SK-N-SH (cell line): ENCODE data around the gene METTL27. TPM values are rescaled to one million over a fixed set of nuclear protein-coding genes. Genes with fewer than 3 reads are reported as not detected.

ENCODE experiments used
- CTCF ChIA-PET: fragments of 300-600, 350-600 bp; formaldehyde crosslinking; extraction: SDS; loops from one replicate; lab custom pipeline; 2021; lab: Yijun Ruan, JAX
- POLR2A ChIA-PET: fragments of 350-600 bp; sonication (Branson Sonifier 250); formaldehyde crosslinking; extraction: SDS; loops from one replicate; lab custom pipeline; 2020; ENCODE audit warnings: antibody characterized with exemption, inconsistent platforms; lab: Yijun Ruan, JAX
- DNase-seq: peaks from one replicate; pipeline ENCODE4 v3.0.0; 2012
- H2AFZ ChIP-seq: fragments of 200-600 bp; sonication (generic); 2 replicates; pipeline ENCODE4 v1.8.1; 2016; ENCODE audit warnings: antibody characterized with exemption, mild to moderate bottlenecking, low read depth
- H3F3A ChIP-seq: fragments of 200-600 bp; sonication (generic); replicated peaks from 2 replicates; pipeline ENCODE3; 2016; ENCODE audit warnings: antibody characterized with exemption, mild to moderate bottlenecking; ENCODE audit not compliant: insufficient read depth
- H3K27ac ChIP-seq, 2 experiments: fragments of 200-500 bp in 1 of 2; fragments of 200-600 bp in 1 of 2; sonication (Bioruptor generic) in 1 of 2; sonication (generic), shearing (Covaris generic) in 1 of 2; 2 replicates each; pipeline versions ENCODE4 v1.5.1 to v1.6.1; 2014 to 2016; ENCODE audit warnings: low read depth in 2 of 2, inconsistent platforms in 1 of 2, low read length in 1 of 2, mild to moderate bottlenecking in 1 of 2, mixed read lengths in 1 of 2
- H3K27me3 ChIP-seq: fragments of 200-600 bp; sonication (generic), shearing (Covaris generic); 2 replicates; pipeline ENCODE4 v1.6.1; 2016; ENCODE audit warnings: mixed run types; ENCODE audit not compliant: insufficient read depth
- H3K36me3 ChIP-seq, 2 experiments: fragments of 200-500 bp in 1 of 2; fragments of 200-600 bp in 1 of 2; sonication (Bioruptor generic) in 1 of 2; sonication (generic) in 1 of 2; replicated peaks in 1 of 2; 2 replicates each; pipeline versions ENCODE3 to v1.5.1; 2014 to 2016; ENCODE audit warnings: low read length in 1 of 2, mild to moderate bottlenecking in 1 of 2; ENCODE audit not compliant: insufficient read depth in 2 of 2, control insufficient read depth in 1 of 2
- H3K4me1 ChIP-seq, 2 experiments: fragments of 200-500 bp in 1 of 2; fragments of 200-600 bp in 1 of 2; sonication (Bioruptor generic) in 1 of 2; sonication (generic), shearing (Covaris generic) in 1 of 2; 2 replicates each; pipeline versions ENCODE4 v1.5.1 to v1.6.1; 2014 to 2016; ENCODE audit warnings: low read depth in 1 of 2, low read length in 1 of 2, mixed run types in 1 of 2; ENCODE audit not compliant: insufficient read depth in 2 of 2, control insufficient read depth in 1 of 2
- H3K4me2 ChIP-seq: fragments of 200-600 bp; sonication (generic), shearing (Covaris generic); 2 replicates; pipeline ENCODE4 v1.6.1; 2017; ENCODE audit warnings: mixed run types
- H3K4me3 ChIP-seq, 2 experiments: fragments of 200-500 bp in 1 of 2; fragments of 200-600 bp in 1 of 2; sonication (Bioruptor generic) in 1 of 2; sonication (generic), shearing (Covaris generic) in 1 of 2; 2 replicates each; pipeline versions ENCODE4 v1.5.1 to v1.8.1; 2014 to 2016; ENCODE audit warnings: low read depth in 2 of 2, inconsistent platforms in 1 of 2, low read length in 1 of 2, mild to moderate bottlenecking in 1 of 2, mixed read lengths in 1 of 2, moderate library complexity in 1 of 2
- H3K79me2 ChIP-seq: fragments of 200-600 bp; sonication (generic); 2 replicates; pipeline ENCODE4 v1.8.1; 2017; ENCODE audit warnings: mild to moderate bottlenecking; ENCODE audit not compliant: insufficient read depth
- H3K9ac ChIP-seq: fragments of 200-600 bp; sonication (generic); 2 replicates; pipeline ENCODE4 v1.6.1; 2017; ENCODE audit warnings: mixed run types
- H3K9me2 ChIP-seq: fragments of 200-600 bp; sonication (generic); 2 replicates; pipeline ENCODE4 v1.6.1; 2017; ENCODE audit warnings: mixed run types
- H3K9me3 ChIP-seq: fragments of 200-600 bp; sonication (generic); 2 replicates; pipeline ENCODE4 v1.6.1; 2017; ENCODE audit warnings: mixed run types, mild to moderate bottlenecking, moderate library complexity
- H4K20me1 ChIP-seq: fragments of 200-600 bp; sonication (generic); 2 replicates; pipeline ENCODE4 v1.6.1; 2017; ENCODE audit warnings: mild to moderate bottlenecking, mixed run types; ENCODE audit not compliant: insufficient read depth
- CHD2 ChIP-seq: fragments of 150-350 bp; IDR thresholded peaks from 2 replicates; pipeline ENCODE4 v1.6.1; 2018; ENCODE audit warnings: low read length; ENCODE audit not compliant: partially characterized antibody
- EP300 ChIP-seq, 2 experiments: IDR thresholded peaks; 2 replicates each; pipeline versions ENCODE4 v1.4.0 to v1.6.1; 2012; ENCODE audit warnings: borderline replicate concordance in 1 of 2, low read depth in 1 of 2, low read length in 1 of 2
- FOXM1 ChIP-seq: IDR thresholded peaks from 2 replicates; pipeline ENCODE4 v1.4.0; 2012; ENCODE audit warnings: low read depth, mild to moderate bottlenecking
- GATA2 ChIP-seq: sonication (generic); formaldehyde crosslinking; IDR thresholded peaks from 2 replicates; pipeline ENCODE4 v1.5.0; 2020; ENCODE audit warnings: mild to moderate bottlenecking, missing genetic modification reagents
- JUND ChIP-seq: IDR thresholded peaks from 2 replicates; pipeline ENCODE4 v1.4.0; 2012
- MAX ChIP-seq: IDR thresholded peaks from 2 replicates; pipeline ENCODE4 v1.4.0; 2012; ENCODE audit warnings: low read depth
- MEF2A ChIP-seq: IDR thresholded peaks from 2 replicates; pipeline ENCODE4 v1.4.0; 2012; ENCODE audit warnings: low read depth, borderline replicate concordance
- NRF1 ChIP-seq: IDR thresholded peaks from 2 replicates; pipeline ENCODE4 v1.6.1; 2012; ENCODE audit warnings: low read depth, mild to moderate bottlenecking, low read length
- RAD21 ChIP-seq: IDR thresholded peaks from 2 replicates; pipeline ENCODE4 v1.6.1; 2012; ENCODE audit warnings: mild to moderate bottlenecking, low read length
- RCOR1 ChIP-seq: fragments of 150-350 bp; IDR thresholded peaks from 2 replicates; pipeline ENCODE4 v1.6.1; 2017; ENCODE audit warnings: antibody characterized with exemption, low read length
- RFX5 ChIP-seq: IDR thresholded peaks from 2 replicates; pipeline ENCODE4 v1.6.1; 2012; ENCODE audit warnings: mild to moderate bottlenecking, improper control_type of control experiment, low read length
- RXRA ChIP-seq: IDR thresholded peaks from 2 replicates; pipeline ENCODE4 v1.4.0; 2012; ENCODE audit warnings: low read depth, mild to moderate bottlenecking, borderline replicate concordance
- SMC3 ChIP-seq: IDR thresholded peaks from 2 replicates; pipeline ENCODE4 v1.6.1; 2012; ENCODE audit warnings: low read depth, low read length, improper control_type of control experiment
- TAF1 ChIP-seq: IDR thresholded peaks from 2 replicates; pipeline ENCODE4 v1.6.1; 2012; ENCODE audit warnings: low read depth, mild to moderate bottlenecking, low read length, moderate library complexity, borderline replicate concordance
- USF1 ChIP-seq: IDR thresholded peaks from 2 replicates; pipeline ENCODE4 v1.4.0; 2012; ENCODE audit warnings: low read depth, borderline replicate concordance
- USF2 ChIP-seq: fragments of 150-350 bp; IDR thresholded peaks from 2 replicates; pipeline ENCODE4 v1.6.1; 2017; ENCODE audit warnings: antibody characterized with exemption, low read length, low read depth, borderline replicate concordance
- WGBS: methylation state at CpG from one replicate; pipeline ENCODE4 v1.1.6; 2017; ENCODE audit warnings: low lambda C conversion rate; 5-methylcytosine and 5-hydroxymethylcytosine counted together
- polyA plus RNA-seq, 3 experiments: library from polyadenylated mRNA; depleted of rRNA; stranded (reverse); fragments of >200 nt; gene quantifications; 2 replicates each; pipeline ENCODE4 v1.2.3, GENCODE V29; 2012
- TF ChIP-seq, protein P1 (sequence below): fragments of 200-600 bp; sonication (generic); IDR thresholded peaks from 2 replicates; pipeline ENCODE4 v1.6.1; 2017; ENCODE audit warnings: antibody characterized with exemption, mild to moderate bottlenecking, moderate library complexity
- TF ChIP-seq, protein P2 (sequence below): IDR thresholded peaks from 2 replicates; pipeline ENCODE4; 2012

The METTL27 gene
- polyA plus RNA-seq, 1 of the 3 experiments (the other 2 are of a cell fraction): 3.1 TPM

DNA sequence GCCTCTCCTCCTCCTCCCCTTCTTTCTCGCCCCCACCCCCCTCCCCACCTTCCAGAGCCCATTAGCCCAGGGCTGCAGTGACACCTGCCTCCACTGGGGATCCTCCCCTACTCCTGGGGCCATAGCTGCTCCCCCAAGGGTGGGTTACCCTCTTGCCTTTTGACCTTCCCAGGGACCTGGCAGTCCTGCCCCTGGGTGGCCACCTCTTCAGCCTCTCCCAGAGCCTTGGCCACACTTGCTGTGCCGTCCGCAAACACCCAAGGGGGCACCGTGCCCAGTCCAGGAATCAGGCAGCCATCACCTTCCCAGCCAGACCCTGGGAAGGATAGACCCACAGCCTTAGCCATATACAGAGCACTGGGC is 31.3 kb downstream of the METTL27 start:
- Histone ChIP-seq H3K4me2 (no peak overlapping the region), H3K4me3 (no peak overlapping the region), H4K20me1 (no peaks in the 10 kb centered on the region), H3K27ac (no peak overlapping the region), H3K36me3 (no peaks in the 10 kb centered on the region), H3K9ac (no peak overlapping the region), H3F3A (peaks cover 5% of the 10 kb centered on the region), H3K4me1 (no peaks in the 10 kb centered on the region), H3K27me3 (no peaks in the 10 kb centered on the region), H3K79me2 (no peaks in the 10 kb centered on the region), H2AFZ (no peak overlapping the region), H3K9me2 (no peaks in the 10 kb centered on the region)
- peak; percentile 45 for DNase-seq
- ChIA-PET CTCF (interaction anchor here (0.6 to 9.2 kb wide), 24 partner anchors 10 to 368 kb away, joined by 3 to 89 read pairs (median 4); partner anchors contain the start of genes ABHD11, CLDN4 and METTL27), POLR2A (no interaction called here)
- WGBS: 64% methylated on average over 4 of the region's 4 CpGs
- TF ChIP-seq RAD21 (no peak), GATA2 (CRISPR knock-in tag) (no peak)
- TF ChIP-seq, all 33 proteins: peak for 0
- no peaks in the 10 kb centered on the region for H3K9me3 ChIP-seq

- CTCF ChIA-PET: interaction anchor here (1.6 to 9.2 kb wide), 4 partner anchors 12 to 75 kb away, joined by 3 to 89 read pairs (median 42); no protein-coding TSS in a partner anchor
- POLR2A ChIA-PET: no interaction called here
- 91% methylated on average over 21 of the region's 21 CpGs for WGBS
Measured at GRCh38 chr7:73809467-73809951, 32.8 kb downstream of the METTL27 start.

More at GRCh38 chr7:73809467-73809951, 32.8 kb downstream of the METTL27 start:
- Histone ChIP-seq H3K27me3 (no peaks in the 10 kb centered on the region), H3K4me3 (no peak overlapping the region), H3F3A (peaks cover 5% of the 10 kb centered on the region), H3K36me3 (no peaks in the 10 kb centered on the region), H3K4me1 (no peaks in the 10 kb centered on the region), H3K9ac (no peak overlapping the region), H3K9me2 (no peaks in the 10 kb centered on the region), H3K4me2 (no peak overlapping the region), H4K20me1 (no peaks in the 10 kb centered on the region), H3K79me2 (no peaks in the 10 kb centered on the region), H3K9me3 (no peaks in the 10 kb centered on the region), H2AFZ (no peak overlapping the region), H3K27ac (no peak overlapping the region)
- TF ChIP-seq EP300 (IDR thresholded peaks at IDR 0.05; ENCODE audit: borderline replicate concordance in 1 of 2, low read depth in 1 of 2, low read length in 1 of 2) (no peak), MEF2A (no peak), USF2 (no peak), GATA2 (CRISPR knock-in tag) (no peak), CHD2 (no peak), FOXM1 (no peak), TAF1 (no peak), MAX (no peak), NRF1 (no peak), RCOR1 (no peak), SMC3 (no peak), RXRA (no peak), JUND (no peak), RAD21 (no peak), USF1 (no peak), RFX5 (no peak)
- TF ChIP-seq, protein P1, sequence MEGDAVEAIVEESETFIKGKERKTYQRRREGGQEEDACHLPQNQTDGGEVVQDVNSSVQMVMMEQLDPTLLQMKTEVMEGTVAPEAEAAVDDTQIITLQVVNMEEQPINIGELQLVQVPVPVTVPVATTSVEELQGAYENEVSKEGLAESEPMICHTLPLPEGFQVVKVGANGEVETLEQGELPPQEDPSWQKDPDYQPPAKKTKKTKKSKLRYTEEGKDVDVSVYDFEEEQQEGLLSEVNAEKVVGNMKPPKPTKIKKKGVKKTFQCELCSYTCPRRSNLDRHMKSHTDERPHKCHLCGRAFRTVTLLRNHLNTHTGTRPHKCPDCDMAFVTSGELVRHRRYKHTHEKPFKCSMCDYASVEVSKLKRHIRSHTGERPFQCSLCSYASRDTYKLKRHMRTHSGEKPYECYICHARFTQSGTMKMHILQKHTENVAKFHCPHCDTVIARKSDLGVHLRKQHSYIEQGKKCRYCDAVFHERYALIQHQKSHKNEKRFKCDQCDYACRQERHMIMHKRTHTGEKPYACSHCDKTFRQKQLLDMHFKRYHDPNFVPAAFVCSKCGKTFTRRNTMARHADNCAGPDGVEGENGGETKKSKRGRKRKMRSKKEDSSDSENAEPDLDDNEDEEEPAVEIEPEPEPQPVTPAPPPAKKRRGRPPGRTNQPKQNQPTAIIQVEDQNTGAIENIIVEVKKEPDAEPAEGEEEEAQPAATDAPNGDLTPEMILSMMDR: no peak
- TF ChIP-seq, protein P2, sequence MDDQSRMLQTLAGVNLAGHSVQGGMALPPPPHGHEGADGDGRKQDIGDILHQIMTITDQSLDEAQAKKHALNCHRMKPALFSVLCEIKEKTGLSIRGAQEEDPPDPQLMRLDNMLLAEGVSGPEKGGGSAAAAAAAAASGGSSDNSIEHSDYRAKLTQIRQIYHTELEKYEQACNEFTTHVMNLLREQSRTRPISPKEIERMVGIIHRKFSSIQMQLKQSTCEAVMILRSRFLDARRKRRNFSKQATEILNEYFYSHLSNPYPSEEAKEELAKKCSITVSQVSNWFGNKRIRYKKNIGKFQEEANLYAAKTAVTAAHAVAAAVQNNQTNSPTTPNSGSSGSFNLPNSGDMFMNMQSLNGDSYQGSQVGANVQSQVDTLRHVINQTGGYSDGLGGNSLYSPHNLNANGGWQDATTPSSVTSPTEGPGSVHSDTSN: no peak
- peak; percentile 37 for DNase-seq
